HCT116 (cell line): ENCODE measurements around the gene ATP6V0D1. TPM values are rescaled to one million over a fixed set of nuclear protein-coding genes. Genes with fewer than 3 reads are reported as not detected.
A peak's percentile ranks its signal among the peaks of the same experiment; 100 is the strongest.

Experiments
- CBX3 ChIP-seq: IDR thresholded peaks from 2 replicates; pipeline ENCODE4 v1.6.1; 2012; ENCODE audit warnings: low read depth
- CEBPB ChIP-seq: IDR thresholded peaks from 2 replicates; pipeline ENCODE4 v1.6.1; 2012; ENCODE audit warnings: low read depth
- CTCF ChIP-seq, 3 experiments: fragments of 200-600 bp in 1 of 3; sonication (generic) in 1 of 3; IDR thresholded peaks in 2 of 3; conservative IDR thresholded peaks in 1 of 3; 2 replicates each; pipeline ENCODE4 v1.5.1; 2012 to 2017; ENCODE audit warnings: low read depth in 2 of 3, low read length in 2 of 3, antibody characterized with exemption in 1 of 3, borderline replicate concordance in 1 of 3, control low read depth in 1 of 3, mild to moderate bottlenecking in 1 of 3, mixed read lengths in 1 of 3, mixed run types in 1 of 3, moderate library complexity in 1 of 3; ENCODE audit not compliant: insufficient read depth in 1 of 3
- ELF1 ChIP-seq: IDR thresholded peaks from 2 replicates; pipeline ENCODE4 v1.6.1; 2012; ENCODE audit warnings: low read depth, borderline replicate concordance
- EZH2 ChIP-seq: fragments of 200-600 bp; sonication (generic); IDR thresholded peaks from 2 replicates; pipeline ENCODE4 v1.6.1; 2017; ENCODE audit warnings: antibody characterized with exemption, mixed run types
- MAX ChIP-seq: IDR thresholded peaks from 2 replicates; pipeline ENCODE4 v1.6.1; 2012
- POLR2AphosphoS5 ChIP-seq: IDR thresholded peaks from 2 replicates; pipeline ENCODE4 v1.6.1; 2011; ENCODE audit warnings: mild to moderate bottlenecking, low read depth, low read length, moderate library complexity
- REST ChIP-seq: IDR thresholded peaks from 2 replicates; pipeline ENCODE4 v1.6.1; 2012; ENCODE audit warnings: low read depth
- SRF ChIP-seq: IDR thresholded peaks from 2 replicates; pipeline ENCODE4 v1.6.1; 2012; ENCODE audit warnings: low read depth
- TCF7L2 ChIP-seq: IDR thresholded peaks from 2 replicates; pipeline ENCODE4 v1.7.0; 2011; ENCODE audit warnings: borderline replicate concordance, inconsistent platforms; ENCODE audit not compliant: insufficient read depth, insufficient read length; ENCODE audit errors: extremely low read depth
- ZFX ChIP-seq: fragments of 450-650 bp; IDR thresholded peaks from 2 replicates; pipeline ENCODE4 v1.6.1; 2017
- total RNA-seq: library from RNA; stranded (reverse); gene quantifications from one replicate; pipeline ENCODE4 v1.2.1, GENCODE V29; 2021; ENCODE audit not compliant: unreplicated experiment

Gene ATP6V0D1
- total RNA-seq, 1 experiment from 2014 or later: 36.6 TPM

GRCh38 chr16:67528870-67529581 lies 48.1 kb upstream of the ATP6V0D1 start (continued):
- TF ChIP-seq CTCF (IDR thresholded peaks at IDR 0.05 in 2 of 3, conservative IDR thresholded peaks at IDR 0.05 in 1 of 3; ENCODE audit: borderline replicate concordance in 1 of 3, insufficient read depth in 1 of 3, low read depth in 2 of 3, low read length in 2 of 3) (no peak), POLR2AphosphoS5 (peak; percentile 68), CEBPB (no peak), ELF1 (no peak), TCF7L2 (peak; percentile 9), CBX3 (no peak), SRF (no peak), ZFX (peak; percentile 96), REST (no peak), MAX (peak; percentile 50; the same call in 1 of the 2 replicates), EZH2 (no peak)
